ENCODE results near the gene FUOM. TPM values are rescaled to one million over a fixed set of nuclear protein-coding genes. Genes with fewer than 3 reads are reported as not detected.

FUOM gene
- total and polyA plus RNA-seq, 2 donors (not counting 3 experiments of a cell fraction or from before 2014, with no cell fraction given): 17.4 to 33.9 TPM

DNA sequence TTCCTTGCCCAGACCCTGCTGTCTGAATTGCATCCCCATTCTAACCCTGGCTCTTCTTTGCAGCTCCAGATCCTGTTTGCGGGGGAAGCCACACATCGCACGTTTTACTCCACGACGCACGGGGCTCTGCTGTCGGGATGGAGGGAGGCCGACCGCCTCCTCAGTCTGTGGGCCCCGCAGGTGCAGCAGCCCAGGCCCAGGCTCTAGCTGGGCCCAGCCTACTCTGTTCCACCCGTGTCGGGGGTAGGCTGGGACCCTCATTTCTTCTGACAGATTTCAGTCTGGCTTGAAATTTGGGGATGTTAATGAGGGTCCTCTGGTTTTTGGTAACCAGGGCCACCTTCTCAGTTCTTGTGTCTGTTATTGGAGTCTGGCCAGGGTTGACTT lies 33.4 kb upstream of the FUOM start:
- H3K79me2 ChIP-seq (ENCODE audit: control insufficient read depth, insufficient read depth, low read length): peaks cover 20% of the 10 kb centered on the region
- H3K9me3 ChIP-seq (replicated peaks; ENCODE audit: control insufficient read depth, insufficient read depth, low read length): no peaks in the 10 kb centered on the region
- POLR2A ChIA-PET: no interaction called here
- no peak for DNase-seq (ENCODE audit: low read depth, low spot score)
- CTCF ChIA-PET: interaction anchor here (0.7 to 0.9 kb wide), 2 partner anchors 61 to 67 kb away, joined by 3 to 4 read pairs; no protein-coding TSS in a partner anchor
- no peak for TF ChIP-seq GATA2 (IDR thresholded peaks at IDR 0.05; ENCODE audit: insufficient read depth, insufficient read length, low read depth, low read length)
- TF ChIP-seq JUN (IDR thresholded peaks at IDR 0.05; ENCODE audit: borderline replicate concordance, insufficient read depth, insufficient read length, low read depth): no peak
- no peak for TF ChIP-seq FOS (IDR thresholded peaks at IDR 0.05; ENCODE audit: borderline replicate concordance, insufficient read depth, low read length)
- TF ChIP-seq POLR2A (IDR thresholded peaks at IDR 0.05; ENCODE audit: low read depth, low read length): no peak
- TF ChIP-seq, protein P1, sequence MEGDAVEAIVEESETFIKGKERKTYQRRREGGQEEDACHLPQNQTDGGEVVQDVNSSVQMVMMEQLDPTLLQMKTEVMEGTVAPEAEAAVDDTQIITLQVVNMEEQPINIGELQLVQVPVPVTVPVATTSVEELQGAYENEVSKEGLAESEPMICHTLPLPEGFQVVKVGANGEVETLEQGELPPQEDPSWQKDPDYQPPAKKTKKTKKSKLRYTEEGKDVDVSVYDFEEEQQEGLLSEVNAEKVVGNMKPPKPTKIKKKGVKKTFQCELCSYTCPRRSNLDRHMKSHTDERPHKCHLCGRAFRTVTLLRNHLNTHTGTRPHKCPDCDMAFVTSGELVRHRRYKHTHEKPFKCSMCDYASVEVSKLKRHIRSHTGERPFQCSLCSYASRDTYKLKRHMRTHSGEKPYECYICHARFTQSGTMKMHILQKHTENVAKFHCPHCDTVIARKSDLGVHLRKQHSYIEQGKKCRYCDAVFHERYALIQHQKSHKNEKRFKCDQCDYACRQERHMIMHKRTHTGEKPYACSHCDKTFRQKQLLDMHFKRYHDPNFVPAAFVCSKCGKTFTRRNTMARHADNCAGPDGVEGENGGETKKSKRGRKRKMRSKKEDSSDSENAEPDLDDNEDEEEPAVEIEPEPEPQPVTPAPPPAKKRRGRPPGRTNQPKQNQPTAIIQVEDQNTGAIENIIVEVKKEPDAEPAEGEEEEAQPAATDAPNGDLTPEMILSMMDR (IDR thresholded peaks at IDR 0.05; ENCODE audit: extremely low read depth in 1 of 2, insufficient read depth in 1 of 2, low read depth in 1 of 2, low read length in 2 of 2): no peak
- no peak for TF ChIP-seq POLR2AphosphoS5 (IDR thresholded peaks at IDR 0.05; ENCODE audit: insufficient read depth, low read depth, low read length)
- no peak for TF ChIP-seq MAX (IDR thresholded peaks at IDR 0.05; ENCODE audit: insufficient read depth, insufficient read length)
- TF ChIP-seq EZH2 (IDR thresholded peaks at IDR 0.05; ENCODE audit: borderline replicate concordance, low read depth, low read length, severe bottlenecking): no peak
- TF ChIP-seq MYC (IDR thresholded peaks at IDR 0.05; ENCODE audit: low read depth, low read length): no peak
- H4K20me1 ChIP-seq (replicated peaks; ENCODE audit: control insufficient read depth, extremely low read depth, insufficient read depth, low read length): no peaks in the 10 kb centered on the region
- no peak overlapping the region for H3K4me2 ChIP-seq (ENCODE audit: insufficient read depth, low read length)
- BruUV-seq (replicated peaks): no TSS peak
- intact Hi-C loops (cut with micrococcal nuclease) (loop anchor here (5.0 kb wide), 1 partner anchor 84 kb away; the partner anchor contains the start of genes TUBGCP2 and ZNF511), dilution Hi-C loops (cut with MboI; ENCODE audit: extremely low pct_ligation_motif_present, low sequenced_read_pairs) (no loop called here)
- FAIRE-seq: no peak
- no peaks in the 10 kb centered on the region for H3K27me3 ChIP-seq (ENCODE audit: control insufficient read depth in 2 of 2, insufficient read depth in 2 of 2, low read length in 2 of 2)
- no peak overlapping the region for H3K4me3 ChIP-seq (replicated peaks in 1 of 3; ENCODE audit: insufficient read depth in 1 of 3, low read depth in 1 of 3, low read length in 3 of 3)
- peaks cover 0 to 2% of the 10 kb centered on the region in 2 experiments for H3K36me3 ChIP-seq (ENCODE audit: control insufficient read depth in 2 of 2, extremely low read depth in 1 of 2, insufficient read depth in 2 of 2, low read length in 2 of 2)
- H3K9ac ChIP-seq (replicated peaks; ENCODE audit: extremely low read depth, insufficient read depth, low read length): no peak overlapping the region
- no peaks in the 10 kb centered on the region for H3K9me1 ChIP-seq (replicated peaks; ENCODE audit: control insufficient read depth, extremely low read depth, insufficient read depth, low read length)
- no peak overlapping the region for H2AFZ ChIP-seq (ENCODE audit: low read depth, low read length)
- no peak overlapping the region for H3K27ac ChIP-seq (ENCODE audit: insufficient read depth, low read depth, low read length)
- H3K4me1 ChIP-seq (ENCODE audit: control insufficient read depth, extremely low read depth, insufficient read depth, low read length): peaks cover 9% of the 10 kb centered on the region

Data from endothelial cell of umbilical vein (primary cell).